HT-29 (cell line): ENCODE measurements around the gene EML6. TPM values are rescaled to one million over a fixed set of nuclear protein-coding genes. Genes with fewer than 3 reads are reported as not detected.

Experiments used
- DNase-seq: peaks from one replicate; pipeline ENCODE4 v3.0.0-alpha.2; 2015; ENCODE audit warnings: low spot score
- total RNA-seq: library from RNA; depleted of rRNA; stranded (reverse); fragments of >200 nt; shearing (Covaris generic); gene quantifications from 2 replicates; pipeline ENCODE4 v1.2.3, GENCODE V29; 2014

The EML6 gene
- total RNA-seq, 1 experiment from 2014 or later: 3.0 TPM

DNA sequence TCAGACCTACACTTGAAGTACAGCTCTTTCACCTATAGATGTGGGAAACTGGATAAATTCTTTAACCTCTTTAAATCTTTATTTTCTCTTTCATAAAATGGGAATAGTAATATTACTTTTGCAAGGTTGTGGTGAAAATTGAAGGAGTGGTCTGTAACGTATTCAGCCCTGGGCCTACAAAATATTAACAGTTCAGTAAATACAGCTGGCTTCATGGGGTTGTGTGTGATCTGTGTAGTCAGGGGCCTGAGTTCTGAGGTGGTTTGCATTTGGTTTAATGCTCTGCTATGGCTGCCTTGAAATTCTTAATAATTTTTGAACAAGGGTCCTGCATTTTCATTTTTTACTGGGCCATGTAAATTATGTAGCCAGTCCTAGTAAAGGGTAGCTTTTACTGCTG is 16.8 kb upstream of the EML6 start:
- no peak for DNase-seq

DNA sequence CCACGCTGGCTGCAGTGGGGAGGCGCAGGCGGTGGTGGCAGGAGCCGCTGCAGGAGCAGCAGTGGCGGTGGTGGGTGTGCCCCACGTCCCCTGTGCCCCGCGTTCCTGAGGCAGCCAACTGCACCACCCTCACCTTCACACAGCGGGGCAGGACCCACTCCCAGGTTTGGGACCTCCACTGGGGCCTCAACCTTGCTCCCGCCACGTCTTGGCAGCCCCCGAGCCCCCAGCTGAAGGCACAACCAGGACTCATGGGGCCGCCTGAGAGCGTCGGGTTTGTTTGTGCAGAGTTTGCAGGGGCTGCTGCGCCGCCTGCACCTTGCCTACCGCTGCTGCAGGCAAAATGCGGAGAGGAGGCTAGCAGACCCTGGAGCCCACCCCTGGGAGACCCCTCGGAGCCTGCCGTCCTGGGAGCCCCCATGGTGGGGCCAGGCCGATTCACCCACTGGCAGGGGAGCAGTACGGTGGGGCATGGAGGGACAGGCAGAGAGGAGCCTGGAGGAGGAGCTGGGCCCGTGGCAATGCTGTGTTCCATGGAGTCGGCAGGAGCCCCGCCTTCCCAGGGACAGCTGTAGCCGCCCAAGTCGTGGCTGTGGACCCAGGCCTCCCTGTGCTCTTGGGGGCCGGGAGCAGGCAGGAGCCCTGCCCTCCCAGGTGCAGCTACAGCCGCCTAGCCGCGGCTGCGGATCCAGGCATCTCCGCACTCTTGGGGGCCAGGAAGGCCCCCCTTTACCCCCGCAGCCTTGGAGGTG is 14.7 kb upstream of the EML6 start:
- peak; percentile 54 for DNase-seq

DNA sequence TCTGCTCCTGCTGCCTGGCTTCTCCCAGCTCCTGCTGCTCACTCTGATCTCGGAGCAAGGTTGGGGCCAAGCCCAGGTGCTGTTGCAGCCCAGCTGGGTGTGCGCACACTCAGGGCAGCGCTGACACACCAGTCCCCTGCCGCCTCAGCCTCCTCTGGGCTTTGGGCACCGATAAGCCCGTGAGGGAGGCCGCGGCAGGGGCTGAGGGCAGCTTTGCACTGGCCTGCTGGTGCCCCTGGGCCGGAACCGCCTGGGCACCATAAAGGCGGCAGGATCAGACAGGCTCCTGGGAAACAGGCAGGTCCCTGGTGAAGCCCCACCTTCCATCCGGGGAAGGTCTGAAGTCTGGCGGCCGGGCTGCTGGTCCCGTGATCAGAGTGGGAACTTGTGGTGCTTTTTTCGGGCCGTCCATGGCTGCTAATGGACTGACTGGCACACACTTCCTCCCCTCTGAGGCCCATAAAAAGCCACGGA is 14.1 kb upstream of the EML6 start:
- DNase-seq: peak; percentile 47

DNA sequence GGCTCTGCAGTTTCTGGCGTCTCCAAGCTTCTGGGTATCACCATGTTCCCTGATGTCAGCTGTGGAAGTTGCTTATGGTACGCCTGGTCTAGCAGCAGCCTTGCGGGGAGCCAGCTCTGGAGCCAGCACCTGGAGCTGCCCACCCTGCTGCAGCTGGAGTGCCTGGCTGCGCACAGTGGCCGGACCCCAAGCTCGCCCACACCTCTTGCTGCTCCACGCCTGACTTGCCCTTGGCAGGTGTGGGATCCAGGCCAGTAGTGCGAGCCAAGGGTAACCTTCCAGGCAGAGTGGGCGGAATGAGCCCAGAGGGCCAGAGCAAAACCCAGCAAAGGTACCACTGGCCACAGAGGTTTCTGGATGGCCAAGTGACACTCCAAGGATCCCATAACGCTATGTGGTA is 13.2 kb upstream of the EML6 start:
- DNase-seq: no peak

DNA sequence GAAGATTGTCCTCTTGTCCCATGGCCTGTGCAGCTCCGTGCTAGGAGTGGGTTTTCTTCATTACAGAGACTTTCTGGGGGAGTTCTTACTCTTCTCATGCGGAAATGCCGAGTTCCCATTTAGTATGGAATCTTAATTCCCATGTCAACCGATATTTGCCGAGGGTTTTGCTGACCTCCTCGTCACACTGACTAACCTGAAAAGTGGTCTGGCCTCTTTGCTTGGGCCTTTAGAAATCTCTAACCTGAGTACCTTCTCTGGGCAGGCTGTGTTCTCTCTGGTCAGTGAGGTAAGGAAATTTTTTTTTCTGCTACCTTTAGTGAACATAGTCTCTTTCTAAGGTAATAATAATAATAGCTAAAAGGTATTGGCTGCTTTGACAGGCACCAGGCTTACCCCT is 10.9 kb upstream of the EML6 start:
- DNase-seq: no peak

DNA sequence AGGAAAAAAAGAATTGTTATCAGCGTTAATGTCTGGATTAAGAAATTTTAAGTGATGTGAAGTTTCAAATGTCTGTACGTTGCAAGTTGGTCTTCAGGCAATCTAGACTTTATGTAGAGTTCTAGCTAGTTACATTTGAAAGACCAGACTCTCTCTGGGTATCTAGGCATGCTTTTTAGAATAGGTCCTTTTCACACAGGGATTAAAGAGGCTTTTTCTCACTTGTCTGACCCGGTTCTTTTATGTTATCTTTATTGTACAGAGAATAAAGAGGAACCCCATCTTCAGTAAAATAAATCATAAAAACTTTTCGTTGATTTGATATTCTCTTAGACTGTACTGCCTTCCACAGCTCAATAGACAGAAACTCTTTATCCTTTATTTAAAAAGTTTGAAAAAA is 8.5 kb upstream of the EML6 start:
- no peak for DNase-seq

DNA sequence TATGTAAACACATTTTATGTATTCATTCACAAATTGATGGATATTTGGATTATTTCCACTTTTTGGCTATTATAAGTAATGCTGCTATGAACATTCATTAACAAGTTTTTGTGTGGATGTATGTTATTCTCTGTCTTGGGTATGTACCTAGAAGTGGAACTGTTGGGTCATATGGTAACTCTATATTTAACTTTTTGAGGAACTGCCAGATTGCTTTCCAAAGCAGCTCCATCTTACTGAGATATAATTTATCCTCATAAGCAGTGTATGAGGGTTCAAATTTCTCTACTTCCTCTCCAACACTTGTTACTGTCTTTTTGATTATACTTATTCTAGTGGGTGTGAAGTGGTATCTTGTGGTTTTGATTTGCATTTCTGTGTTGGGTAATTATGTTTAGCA is 7.1 kb upstream of the EML6 start:
- DNase-seq: no peak

DNA sequence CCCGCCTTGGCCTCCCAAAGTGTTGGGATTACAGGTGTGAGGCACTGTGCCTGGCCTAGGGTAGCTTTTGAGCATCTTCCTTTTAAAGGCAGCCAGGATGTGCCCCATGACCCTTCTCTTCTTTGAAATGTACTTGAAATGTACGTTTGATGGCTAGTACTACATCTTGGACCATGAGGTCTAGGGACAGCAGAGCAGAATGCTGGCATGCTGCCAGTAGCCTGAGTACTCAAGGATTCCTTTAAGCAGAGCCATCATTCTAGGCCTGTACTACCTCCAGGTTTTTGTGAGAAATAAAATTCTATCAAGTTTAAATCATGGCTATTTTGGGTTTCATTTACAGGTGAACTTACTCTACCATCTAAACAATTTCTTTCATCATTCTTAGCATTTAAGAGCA is 2.9 kb upstream of the EML6 start:
- DNase-seq: peak; percentile 19

DNA sequence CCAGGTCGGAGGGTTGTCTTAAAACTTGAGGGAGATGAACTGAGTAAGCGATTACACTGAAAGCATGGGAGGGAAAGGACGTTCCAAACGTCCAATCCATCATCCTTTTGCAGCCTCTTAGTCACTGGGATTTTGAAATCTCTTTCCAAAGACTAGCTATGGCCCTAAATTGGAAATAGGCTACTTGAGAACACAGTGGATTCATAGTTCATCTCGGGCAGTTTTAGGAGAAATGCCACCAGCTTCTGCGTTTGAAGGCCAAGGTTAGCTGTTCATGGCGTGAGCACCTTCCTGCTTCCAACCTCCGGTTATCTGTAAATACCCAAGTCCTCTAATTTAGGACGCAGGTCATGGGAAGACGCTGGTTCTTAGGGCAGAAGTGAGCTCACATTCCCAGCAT is 821 bp upstream of the EML6 start:
- no peak for DNase-seq

DNA sequence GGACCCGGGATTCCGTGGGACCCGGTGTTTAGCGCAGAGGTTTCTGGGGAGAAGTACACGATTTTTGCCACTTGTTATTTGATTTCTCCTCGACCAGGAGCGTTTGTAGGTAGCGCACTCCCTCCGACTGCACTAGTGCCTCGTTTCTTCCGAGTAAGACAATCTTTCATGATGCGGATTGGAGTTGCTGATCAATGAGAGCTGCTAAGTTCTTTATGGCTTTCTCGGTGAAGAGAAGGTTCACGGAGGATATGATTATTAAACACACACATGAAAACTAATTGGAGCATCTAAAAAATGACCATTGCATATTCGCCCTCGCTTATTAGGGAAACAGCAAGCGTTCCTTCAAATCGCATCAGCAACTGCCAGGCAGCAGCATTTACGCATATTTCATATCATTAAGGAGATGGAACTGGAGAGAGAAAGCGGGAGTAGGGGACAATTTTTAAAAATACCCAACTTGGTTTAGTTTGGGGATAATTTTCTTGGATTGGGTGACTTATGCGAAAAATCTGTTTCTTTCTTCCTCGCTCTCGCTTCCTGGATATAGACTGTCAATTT is 616 bp downstream of the EML6 start:
- peak; percentile 35 for DNase-seq

DNA sequence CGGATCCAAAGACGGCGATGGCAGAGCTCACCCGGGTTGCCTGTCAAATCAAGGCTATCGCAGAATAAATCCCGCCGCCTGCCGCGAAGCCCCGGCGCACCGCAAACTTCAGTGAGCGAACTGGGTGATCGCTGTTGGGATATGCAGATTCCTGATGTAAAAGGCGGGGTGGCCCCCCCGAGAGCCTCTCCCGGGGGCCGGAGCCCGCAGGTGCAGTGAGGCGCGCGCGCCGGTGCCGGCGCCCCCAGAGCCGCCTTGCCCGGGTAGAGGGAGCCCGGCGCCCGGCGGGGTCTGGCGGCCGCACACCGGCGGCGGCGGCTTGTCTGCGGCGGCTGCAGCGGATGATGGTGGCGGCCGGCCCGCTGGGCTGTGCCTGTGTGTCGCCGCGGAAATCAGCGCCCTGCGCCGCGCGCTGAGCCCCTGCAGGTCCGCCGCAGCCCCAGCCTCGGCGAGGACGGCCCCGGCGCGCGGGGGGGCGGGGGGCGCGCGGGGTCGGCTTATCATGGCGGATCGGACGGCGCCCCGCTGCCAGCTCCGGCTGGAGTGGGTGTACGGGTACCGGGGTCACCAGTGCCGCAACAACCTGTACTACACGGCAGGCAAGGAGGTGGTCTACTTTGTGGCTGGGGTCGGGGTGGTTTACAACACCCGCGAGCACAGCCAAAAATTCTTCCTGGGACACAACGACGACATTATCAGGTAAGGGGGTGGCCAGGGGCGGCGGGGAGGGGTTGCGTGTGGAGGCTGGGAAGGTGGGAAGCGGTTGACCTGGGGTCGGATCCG is 1.3 kb downstream of the EML6 start:
- DNase-seq: peak; percentile 8

DNA sequence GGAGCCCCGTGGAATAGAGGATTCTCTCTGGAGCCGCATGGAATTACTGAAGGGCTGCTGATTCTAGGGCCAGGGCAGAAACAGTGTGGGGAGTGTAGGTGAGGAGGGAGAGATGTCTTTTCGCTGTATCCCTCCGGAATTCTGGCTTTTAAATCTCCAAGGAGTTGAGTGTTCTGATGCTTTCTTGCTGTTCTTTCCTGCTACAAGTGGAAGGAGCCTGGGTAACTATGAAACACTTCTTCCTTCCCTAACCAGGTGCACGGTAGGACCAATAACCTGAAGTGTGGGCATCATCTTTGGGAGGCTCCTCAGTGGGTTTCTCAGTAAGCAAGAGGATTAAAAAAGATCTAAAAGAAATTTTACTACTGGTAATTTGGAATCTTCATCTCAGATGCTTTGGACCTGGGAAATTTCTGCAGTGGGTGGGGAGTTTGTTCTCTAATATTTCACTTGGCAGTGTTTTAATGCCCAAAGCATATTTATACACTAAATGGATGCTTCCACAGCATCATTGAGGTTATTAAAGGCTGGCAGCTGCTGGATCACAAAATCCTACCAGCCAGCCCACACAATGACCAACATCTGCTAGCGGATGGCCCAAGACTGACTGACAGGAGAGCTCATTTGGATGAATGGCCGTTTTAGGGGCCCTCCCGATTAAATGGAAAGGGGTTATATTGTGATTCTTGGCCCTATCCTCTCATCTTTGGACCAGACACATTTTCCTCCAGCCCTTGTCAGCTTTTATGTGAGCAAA is 2.1 kb downstream of the EML6 start:
- DNase-seq: no peak

DNA sequence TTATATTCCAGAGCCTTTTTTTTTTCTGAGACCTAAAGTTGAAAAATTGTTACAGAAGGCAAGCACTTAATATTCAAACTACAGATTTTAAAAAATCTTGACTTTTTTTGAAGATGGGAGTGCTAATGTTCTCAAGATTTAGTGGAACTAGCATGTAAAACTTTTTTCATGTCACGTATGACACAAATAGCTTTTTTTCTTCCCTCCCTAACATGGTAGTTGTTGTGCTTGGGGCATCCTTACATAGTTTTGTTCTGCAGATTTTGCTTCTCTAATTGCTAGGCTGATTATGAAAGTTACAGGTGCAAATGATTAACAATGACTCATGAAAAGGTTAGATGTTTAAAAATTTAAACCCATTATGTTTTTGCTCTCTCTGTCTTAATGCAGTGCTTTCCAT is 3.0 kb downstream of the EML6 start:
- DNase-seq: no peak

DNA sequence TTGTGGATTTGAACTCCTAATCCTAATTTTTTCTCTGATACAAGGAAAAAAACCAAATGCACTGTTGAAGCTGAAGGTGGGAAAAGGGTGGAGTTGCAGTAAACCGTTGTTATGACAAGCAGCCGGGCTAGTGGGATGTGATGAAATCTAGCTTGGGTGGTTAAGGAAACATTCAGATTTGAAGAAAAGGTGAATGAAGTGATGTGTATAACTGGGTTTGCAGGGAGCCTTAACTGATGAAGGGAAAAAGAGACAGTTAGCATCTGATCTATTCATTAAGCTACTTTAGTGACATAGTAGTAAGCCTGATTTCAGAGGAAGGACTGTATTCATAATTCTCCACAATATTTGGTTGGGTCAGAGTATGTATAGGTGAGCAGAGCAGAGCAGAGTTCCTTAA is 3.5 kb downstream of the EML6 start:
- DNase-seq: no peak

DNA sequence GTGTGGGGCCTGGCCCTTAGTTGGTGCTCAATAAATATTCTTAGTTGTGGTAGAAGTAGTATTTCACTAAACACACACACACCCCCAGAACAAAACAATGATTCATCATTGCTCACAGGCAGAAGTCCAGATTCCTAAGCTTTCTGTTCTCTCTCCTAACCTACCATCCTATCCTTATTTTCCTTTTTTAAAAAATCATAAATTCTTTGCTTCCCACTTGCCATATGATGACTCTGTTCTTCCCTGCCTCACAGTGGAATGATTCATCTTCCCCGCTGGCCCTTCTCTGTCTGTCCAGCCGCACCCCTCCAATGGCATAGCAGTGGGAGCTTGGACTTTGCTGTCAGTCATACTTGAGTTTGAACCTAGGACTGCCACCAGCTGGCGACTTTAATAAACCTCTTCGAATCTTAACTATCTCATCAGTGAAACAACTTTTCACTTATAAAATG is 5.2 kb downstream of the EML6 start:
- DNase-seq: peak; percentile 19

DNA sequence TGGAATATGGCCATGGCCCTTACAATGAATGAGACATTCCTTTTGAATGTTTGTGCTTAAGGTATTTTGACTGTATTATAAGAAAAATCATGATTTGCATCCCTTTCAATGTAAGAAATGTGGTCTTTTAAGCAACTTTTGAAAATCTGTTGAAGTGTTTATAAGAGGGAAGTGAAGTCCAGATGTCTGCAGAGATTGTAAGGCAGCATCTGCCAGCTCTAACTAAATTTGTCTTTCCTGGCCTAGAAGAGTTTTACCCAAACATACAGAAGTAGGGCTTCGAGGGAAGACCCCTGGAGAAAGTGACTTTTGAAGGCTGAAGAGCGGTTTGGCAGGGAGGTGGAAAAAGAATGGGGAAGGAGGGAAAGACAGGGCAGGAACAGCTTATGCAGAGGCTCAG is 12.2 kb downstream of the EML6 start:
- no peak for DNase-seq

DNA sequence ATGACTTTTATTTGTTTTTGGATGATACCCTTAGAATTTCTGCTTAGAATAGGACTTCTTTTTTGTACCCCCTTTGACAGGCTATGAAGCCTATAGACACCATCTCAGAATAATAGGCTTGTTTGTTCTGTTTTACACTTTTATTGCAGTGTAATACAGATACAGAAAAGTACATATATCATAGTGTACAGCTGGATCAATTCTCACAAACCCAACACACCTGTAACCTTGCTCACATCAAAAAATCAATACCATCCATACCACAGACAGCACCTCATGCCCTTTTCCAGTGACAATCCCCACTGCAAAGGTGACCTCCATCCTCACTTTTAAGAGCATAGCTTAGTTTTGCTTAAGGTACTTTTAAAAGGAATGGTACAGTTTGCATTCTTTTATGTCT is 14.8 kb downstream of the EML6 start:
- no peak for DNase-seq

DNA sequence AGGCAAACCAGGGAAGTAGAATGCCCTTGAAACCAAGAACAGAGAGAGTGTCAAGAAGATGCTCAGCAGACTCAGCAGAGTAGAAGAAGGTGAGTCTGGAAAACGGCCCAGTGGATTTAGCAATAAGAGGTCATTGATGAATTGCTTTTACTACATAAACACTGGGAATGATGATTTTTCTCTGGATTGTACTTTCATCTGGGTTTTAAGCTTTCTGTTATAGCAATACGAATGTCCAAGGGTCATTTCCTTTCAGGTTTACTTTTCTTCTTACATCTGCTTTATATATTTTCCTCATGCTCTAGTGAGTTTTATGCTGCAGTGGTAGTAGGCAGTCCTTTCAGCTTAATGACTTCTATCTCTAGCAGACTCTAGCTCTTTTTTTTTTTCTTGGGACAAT is 16.9 kb downstream of the EML6 start:
- no peak for DNase-seq

DNA sequence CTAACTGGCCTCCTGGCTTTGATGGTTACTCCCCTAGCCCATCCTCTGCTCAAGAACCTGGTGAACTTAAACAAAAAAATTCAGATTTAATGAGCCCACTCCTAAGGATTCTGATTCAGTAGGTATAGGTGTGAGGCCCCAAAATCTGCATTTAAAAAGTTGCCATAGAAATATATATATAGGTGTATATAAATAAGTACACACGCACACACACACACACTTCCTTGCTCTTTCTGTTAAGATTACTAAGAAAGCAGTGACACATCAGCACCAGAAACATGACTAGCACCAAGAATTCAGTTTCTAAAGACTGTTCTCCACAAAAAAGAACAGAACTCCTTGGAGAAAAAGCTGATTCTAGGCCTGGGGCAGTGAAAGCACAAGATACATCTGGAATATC is 17.8 kb downstream of the EML6 start:
- DNase-seq: no peak

DNA sequence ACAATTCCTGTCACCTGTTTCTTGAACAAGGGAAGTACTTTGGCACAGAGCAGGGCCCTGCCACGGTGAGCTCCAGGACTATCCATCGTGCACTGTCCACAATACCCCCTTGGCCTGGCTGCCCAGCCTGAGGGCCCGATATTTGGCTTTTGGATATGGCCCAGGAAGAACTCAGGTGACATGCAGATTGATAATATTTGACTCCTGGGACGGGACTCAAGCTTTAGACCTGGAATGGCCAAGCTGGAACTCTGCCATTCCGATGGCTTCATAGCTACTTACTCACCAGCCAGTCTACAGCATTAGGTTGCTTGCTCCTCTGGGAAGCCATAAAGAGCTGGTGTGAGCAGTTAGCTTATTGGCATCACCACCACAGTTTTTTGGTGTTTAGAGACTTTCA is 26.6 kb downstream of the EML6 start:
- no peak for DNase-seq

DNA sequence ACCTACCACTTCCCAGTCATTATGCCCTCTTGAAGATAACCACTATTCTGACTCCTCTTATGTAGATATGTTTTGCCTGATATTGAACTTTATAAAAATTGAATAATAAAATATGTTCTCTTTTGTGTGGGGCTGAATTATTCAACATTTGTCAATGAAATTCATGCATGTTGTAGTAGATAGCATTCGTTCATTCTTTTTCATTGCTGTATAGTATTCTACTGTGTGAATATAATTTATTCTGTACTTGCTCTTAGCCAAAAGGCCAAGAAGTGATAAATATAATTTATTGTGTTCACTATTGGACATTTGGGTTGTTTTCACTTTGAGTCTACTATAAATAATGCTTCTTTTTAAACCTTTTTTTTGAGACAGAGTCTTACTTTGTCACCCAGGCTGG is 29.0 kb downstream of the EML6 start:
- DNase-seq: no peak
